ENCODE results near the gene CDK19. TPM values are rescaled to one million over a fixed set of nuclear protein-coding genes. Genes with fewer than 3 reads are reported as not detected.
A peak's percentile ranks its signal among the peaks of the same experiment; 100 is the strongest.

The CDK19 gene
- total and polyA plus RNA-seq, 9 of the 15 experiments (the other 6 are each of a cell fraction or from before 2014, with no cell fraction given): 3.8 to 15.2 (median 7.4) TPM

DNA sequence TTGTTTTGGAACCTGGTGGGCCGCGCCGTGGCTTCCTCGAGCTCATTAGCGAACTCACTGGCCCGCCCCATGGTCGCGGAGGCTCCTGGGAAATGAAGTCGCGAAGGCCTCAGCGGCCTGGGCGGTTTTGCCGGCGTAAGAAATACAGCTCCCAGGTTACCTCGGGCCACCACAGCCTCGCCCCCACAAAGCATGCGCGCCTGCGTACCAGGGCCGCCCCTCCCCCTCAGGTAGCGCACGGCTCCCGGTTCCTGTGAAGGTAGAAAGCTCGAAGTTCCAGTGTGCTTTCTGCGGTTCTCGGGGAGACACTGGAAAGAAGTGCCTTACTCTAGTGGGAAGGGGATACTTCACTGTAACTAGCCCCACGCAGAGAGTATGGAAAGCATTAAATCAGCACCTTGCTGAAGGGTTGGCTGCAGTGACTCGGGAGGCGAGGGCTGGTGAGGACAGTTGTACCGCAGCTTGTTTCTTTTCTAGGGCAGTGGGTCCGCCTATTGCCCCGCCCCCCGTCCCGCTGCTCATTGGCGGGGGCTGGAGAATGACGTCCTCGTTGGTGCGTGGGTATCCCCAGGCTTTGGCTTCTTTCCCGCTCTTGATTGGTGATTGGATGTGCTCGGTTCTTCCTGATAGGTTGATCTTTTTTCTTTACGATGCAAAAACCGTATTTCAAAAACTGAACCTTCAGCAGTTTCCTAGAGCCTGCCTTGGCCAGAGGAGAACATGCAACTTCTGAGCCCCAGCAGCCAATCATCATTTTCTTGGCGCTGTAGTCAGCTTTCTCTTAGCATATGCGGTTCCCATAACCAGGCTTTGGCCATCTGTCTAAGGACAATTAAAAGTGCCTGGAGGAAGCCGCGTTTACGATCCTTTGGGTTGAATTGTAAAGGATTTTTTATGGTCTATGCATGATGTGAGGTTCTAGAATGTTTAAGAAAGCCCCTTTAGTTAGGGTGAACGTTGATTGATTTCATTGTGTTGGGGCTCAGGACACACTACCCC lies at the start of gene CDK19 (continued):
- TF ChIP-seq, protein P1, sequence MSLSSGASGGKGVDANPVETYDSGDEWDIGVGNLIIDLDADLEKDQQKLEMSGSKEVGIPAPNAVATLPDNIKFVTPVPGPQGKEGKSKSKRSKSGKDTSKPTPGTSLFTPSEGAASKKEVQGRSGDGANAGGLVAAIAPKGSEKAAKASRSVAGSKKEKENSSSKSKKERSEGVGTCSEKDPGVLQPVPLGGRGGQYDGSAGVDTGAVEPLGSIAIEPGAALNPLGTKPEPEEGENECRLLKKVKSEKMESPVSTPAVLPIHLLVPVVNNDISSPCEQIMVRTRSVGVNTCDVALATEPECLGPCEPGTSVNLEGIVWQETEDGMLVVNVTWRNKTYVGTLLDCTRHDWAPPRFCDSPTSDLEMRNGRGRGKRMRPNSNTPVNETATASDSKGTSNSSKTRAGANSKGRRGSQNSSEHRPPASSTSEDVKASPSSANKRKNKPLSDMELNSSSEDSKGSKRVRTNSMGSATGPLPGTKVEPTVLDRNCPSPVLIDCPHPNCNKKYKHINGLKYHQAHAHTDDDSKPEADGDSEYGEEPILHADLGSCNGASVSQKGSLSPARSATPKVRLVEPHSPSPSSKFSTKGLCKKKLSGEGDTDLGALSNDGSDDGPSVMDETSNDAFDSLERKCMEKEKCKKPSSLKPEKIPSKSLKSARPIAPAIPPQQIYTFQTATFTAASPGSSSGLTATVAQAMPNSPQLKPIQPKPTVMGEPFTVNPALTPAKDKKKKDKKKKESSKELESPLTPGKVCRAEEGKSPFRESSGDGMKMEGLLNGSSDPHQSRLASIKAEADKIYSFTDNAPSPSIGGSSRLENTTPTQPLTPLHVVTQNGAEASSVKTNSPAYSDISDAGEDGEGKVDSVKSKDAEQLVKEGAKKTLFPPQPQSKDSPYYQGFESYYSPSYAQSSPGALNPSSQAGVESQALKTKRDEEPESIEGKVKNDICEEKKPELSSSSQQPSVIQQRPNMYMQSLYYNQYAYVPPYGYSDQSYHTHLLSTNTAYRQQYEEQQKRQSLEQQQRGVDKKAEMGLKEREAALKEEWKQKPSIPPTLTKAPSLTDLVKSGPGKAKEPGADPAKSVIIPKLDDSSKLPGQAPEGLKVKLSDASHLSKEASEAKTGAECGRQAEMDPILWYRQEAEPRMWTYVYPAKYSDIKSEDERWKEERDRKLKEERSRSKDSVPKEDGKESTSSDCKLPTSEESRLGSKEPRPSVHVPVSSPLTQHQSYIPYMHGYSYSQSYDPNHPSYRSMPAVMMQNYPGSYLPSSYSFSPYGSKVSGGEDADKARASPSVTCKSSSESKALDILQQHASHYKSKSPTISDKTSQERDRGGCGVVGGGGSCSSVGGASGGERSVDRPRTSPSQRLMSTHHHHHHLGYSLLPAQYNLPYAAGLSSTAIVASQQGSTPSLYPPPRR (CRISPR knock-in tag; IDR thresholded peaks at IDR 0.05; ENCODE audit: borderline replicate concordance): peak; percentile 97
- peak; percentile 87 for TF ChIP-seq ZNF766 (CRISPR knock-in tag; conservative IDR thresholded peaks at IDR 0.05)
- TF ChIP-seq WHSC1 (IDR thresholded peaks at IDR 0.05; ENCODE audit: low read length): no peak
- peak; percentile 38 to 76; a peak in 3 of 4 replicates for TF ChIP-seq TRIM24 (IDR thresholded peaks at IDR 0.05)
- TF ChIP-seq, protein P2, sequence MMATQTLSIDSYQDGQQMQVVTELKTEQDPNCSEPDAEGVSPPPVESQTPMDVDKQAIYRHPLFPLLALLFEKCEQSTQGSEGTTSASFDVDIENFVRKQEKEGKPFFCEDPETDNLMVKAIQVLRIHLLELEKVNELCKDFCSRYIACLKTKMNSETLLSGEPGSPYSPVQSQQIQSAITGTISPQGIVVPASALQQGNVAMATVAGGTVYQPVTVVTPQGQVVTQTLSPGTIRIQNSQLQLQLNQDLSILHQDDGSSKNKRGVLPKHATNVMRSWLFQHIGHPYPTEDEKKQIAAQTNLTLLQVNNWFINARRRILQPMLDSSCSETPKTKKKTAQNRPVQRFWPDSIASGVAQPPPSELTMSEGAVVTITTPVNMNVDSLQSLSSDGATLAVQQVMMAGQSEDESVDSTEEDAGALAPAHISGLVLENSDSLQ (IDR thresholded peaks at IDR 0.05): peak; percentile 95
- no peak for TF ChIP-seq ZNF282 (CRISPR knock-in tag; IDR thresholded peaks at IDR 0.05)
- TF ChIP-seq GATA2 (CRISPR knock-in tag; IDR thresholded peaks at IDR 0.05): no peak
- no peak for TF ChIP-seq HDAC8 (tag; IDR thresholded peaks at IDR 0.05)
- TF ChIP-seq, protein P3, sequence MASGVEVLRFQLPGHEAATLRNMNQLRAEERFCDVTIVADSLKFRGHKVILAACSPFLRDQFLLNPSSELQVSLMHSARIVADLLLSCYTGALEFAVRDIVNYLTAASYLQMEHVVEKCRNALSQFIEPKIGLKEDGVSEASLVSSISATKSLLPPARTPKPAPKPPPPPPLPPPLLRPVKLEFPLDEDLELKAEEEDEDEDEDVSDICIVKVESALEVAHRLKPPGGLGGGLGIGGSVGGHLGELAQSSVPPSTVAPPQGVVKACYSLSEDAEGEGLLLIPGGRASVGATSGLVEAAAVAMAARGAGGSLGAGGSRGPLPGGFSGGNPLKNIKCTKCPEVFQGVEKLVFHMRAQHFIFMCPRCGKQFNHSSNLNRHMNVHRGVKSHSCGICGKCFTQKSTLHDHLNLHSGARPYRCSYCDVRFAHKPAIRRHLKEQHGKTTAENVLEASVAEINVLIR (CRISPR knock-in tag; IDR thresholded peaks at IDR 0.05): peak; percentile 57; the same call in 1 of the 2 replicates
- peak; percentile 46 for TF ChIP-seq MYC (IDR thresholded peaks at IDR 0.05; ENCODE audit: low read depth, low read length)
- peak; percentile 37; the same call in 1 of the 2 replicates for TF ChIP-seq MYC (CRISPR knock-in tag; IDR thresholded peaks at IDR 0.05; ENCODE audit: borderline replicate concordance, low read depth)
- no peak for TF ChIP-seq SETDB1 (IDR thresholded peaks at IDR 0.05; ENCODE audit: low read length)
- peak; percentile 97 for TF ChIP-seq MYBL2 (IDR thresholded peaks at IDR 0.05; ENCODE audit: low read depth)
- no peak; the same call in 1 of the 2 replicates for TF ChIP-seq MYBL2 (CRISPR knock-in tag; IDR thresholded peaks at IDR 0.05; ENCODE audit: borderline replicate concordance)
- TF ChIP-seq RBFOX2 (IDR thresholded peaks at IDR 0.05; ENCODE audit: low read depth, low read length): peak; percentile 95
- no peak for TF ChIP-seq ZBTB7A (IDR thresholded peaks at IDR 0.05; ENCODE audit: borderline replicate concordance, control insufficient read depth, low read depth, low read length)
- TF ChIP-seq PYGO2 (tag; IDR thresholded peaks at IDR 0.05): no peak
- TF ChIP-seq, protein P4, sequence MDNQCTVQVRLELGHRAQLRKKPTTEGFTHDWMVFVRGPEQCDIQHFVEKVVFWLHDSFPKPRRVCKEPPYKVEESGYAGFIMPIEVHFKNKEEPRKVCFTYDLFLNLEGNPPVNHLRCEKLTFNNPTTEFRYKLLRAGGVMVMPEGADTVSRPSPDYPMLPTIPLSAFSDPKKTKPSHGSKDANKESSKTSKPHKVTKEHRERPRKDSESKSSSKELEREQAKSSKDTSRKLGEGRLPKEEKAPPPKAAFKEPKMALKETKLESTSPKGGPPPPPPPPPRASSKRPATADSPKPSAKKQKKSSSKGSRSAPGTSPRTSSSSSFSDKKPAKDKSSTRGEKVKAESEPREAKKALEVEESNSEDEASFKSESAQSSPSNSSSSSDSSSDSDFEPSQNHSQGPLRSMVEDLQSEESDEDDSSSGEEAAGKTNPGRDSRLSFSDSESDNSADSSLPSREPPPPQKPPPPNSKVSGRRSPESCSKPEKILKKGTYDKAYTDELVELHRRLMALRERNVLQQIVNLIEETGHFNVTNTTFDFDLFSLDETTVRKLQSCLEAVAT (IDR thresholded peaks at IDR 0.05): peak in 1 of 2 experiments; percentile 74; a peak in 2 of 4 replicates
- no peak for TF ChIP-seq E2F3 (CRISPR knock-in tag; IDR thresholded peaks at IDR 0.05)

Data from K562 (cell line).